ENCODE results near the gene PIGL. TPM values are rescaled to one million over a fixed set of nuclear protein-coding genes. Genes with fewer than 3 reads are reported as not detected.

The PIGL gene
- total RNA-seq, 2 donors from 2014 or later: 34.5 to 109 TPM

DNA sequence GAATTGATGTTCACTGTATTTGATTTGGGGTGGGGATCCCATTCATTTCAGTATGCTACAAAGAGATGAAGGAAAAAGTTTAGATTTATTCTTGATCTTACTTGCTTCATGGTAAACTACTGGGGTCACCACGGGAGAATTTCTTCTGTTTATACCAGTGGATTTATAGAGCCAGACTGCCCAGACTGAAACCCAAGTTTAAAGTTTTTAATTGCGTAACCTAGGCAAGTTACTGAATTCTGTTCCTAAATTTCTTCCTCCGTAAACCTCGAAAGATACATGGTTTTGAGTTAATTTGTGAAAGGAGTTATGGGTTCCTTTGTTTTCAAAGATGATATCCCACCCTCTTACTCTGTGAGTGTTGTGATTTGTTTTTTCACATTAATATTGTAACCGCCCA is 26.4 kb downstream of the PIGL start:
- no peak for TF ChIP-seq CTCF (IDR thresholded peaks at IDR 0.05)
- no peak for TF ChIP-seq POLR2A (IDR thresholded peaks at IDR 0.05)
- H3K36me3 ChIP-seq (replicated peaks in 1 of 2; ENCODE audit: insufficient read depth in 1 of 2, low read depth in 2 of 2): no peaks in the 10 kb centered on the region
- H3K9me3 ChIP-seq: no peaks in the 10 kb centered on the region
- ATAC-seq: no peak
- intact Hi-C loops (cut with DNase I): no loop called here
- no peak overlapping the region for H3K27ac ChIP-seq
- H3K4me1 ChIP-seq: no peaks in the 10 kb centered on the region
- no peak for DNase-seq
- no peaks in the 10 kb centered on the region for H3K27me3 ChIP-seq
- WGBS, 2 donors: 88 to 91% methylated on average over 5 of the region's 5 CpGs
- H3K4me3 ChIP-seq: no peak overlapping the region

- intact Hi-C loops (cut with DNase I): no loop called here
- TF ChIP-seq POLR2A (IDR thresholded peaks at IDR 0.05) (no peak), CTCF (IDR thresholded peaks at IDR 0.05) (no peak)
- WGBS, 2 donors: 79 to 87% methylated on average over 8 to 9 of the region's 9 CpGs
These were observed 27.0 kb downstream of the PIGL start for GRCh38 chr17:16243801-16244567.

GRCh38 chr17:16247586-16247984 is 30.6 kb downstream of the PIGL start:
- DNase-seq (no peak), ATAC-seq (no peak)
- H3K27ac ChIP-seq: no peak overlapping the region
- H3K9me3 ChIP-seq: no peaks in the 10 kb centered on the region
- no peaks in the 10 kb centered on the region for H3K27me3 ChIP-seq
- TF ChIP-seq CTCF (IDR thresholded peaks at IDR 0.05) (no peak), POLR2A (IDR thresholded peaks at IDR 0.05) (no peak)
- H3K4me1 ChIP-seq: peaks cover 11% of the 10 kb centered on the region
- no peaks in the 10 kb centered on the region for H3K36me3 ChIP-seq (replicated peaks in 1 of 2; ENCODE audit: insufficient read depth in 1 of 2, low read depth in 2 of 2)
- 77 to 94% methylated on average over 7 of the region's 7 CpGs for WGBS, 2 donors
- no peak overlapping the region for H3K4me3 ChIP-seq
- intact Hi-C loops (cut with DNase I): no loop called here

More at GRCh38 chr17:16243801-16244567, 27.0 kb downstream of the PIGL start:
- DNase-seq (no peak), ATAC-seq (no peak)
- Histone ChIP-seq H3K4me1 (no peaks in the 10 kb centered on the region), H3K27ac (no peak overlapping the region), H3K36me3 (replicated peaks in 1 of 2; ENCODE audit: insufficient read depth in 1 of 2, low read depth in 2 of 2) (no peaks in the 10 kb centered on the region), H3K9me3 (no peaks in the 10 kb centered on the region), H3K4me3 (no peak overlapping the region), H3K27me3 (no peaks in the 10 kb centered on the region)

GRCh38 chr17:16250635-16251034 is 33.6 kb downstream of the PIGL start:
- 65 to 74% methylated on average over 1 of the region's 1 CpG for WGBS, 2 donors
- intact Hi-C loops (cut with DNase I): no loop called here
- no peaks in the 10 kb centered on the region for H3K27me3 ChIP-seq
- H3K4me3 ChIP-seq: no peak overlapping the region
- no peak for TF ChIP-seq CTCF (IDR thresholded peaks at IDR 0.05)
- TF ChIP-seq POLR2A (IDR thresholded peaks at IDR 0.05): no peak
- peak; percentile 54 for ATAC-seq
- H3K4me1 ChIP-seq: peaks cover 27% of the 10 kb centered on the region
- H3K27ac ChIP-seq: no peak overlapping the region
- peak in 3 of 4 donors; percentile 16 to 23 (median 20) for DNase-seq
- no peaks in the 10 kb centered on the region for H3K36me3 ChIP-seq (replicated peaks in 1 of 2; ENCODE audit: insufficient read depth in 1 of 2, low read depth in 2 of 2)
- H3K9me3 ChIP-seq: no peaks in the 10 kb centered on the region

GRCh38 chr17:16251043-16251442 is 34.0 kb downstream of the PIGL start:
- Histone ChIP-seq H3K4me1 (peaks cover 30% of the 10 kb centered on the region), H3K4me3 (no peak overlapping the region), H3K27me3 (no peaks in the 10 kb centered on the region), H3K36me3 (replicated peaks in 1 of 2; ENCODE audit: insufficient read depth in 1 of 2, low read depth in 2 of 2) (no peaks in the 10 kb centered on the region), H3K9me3 (no peaks in the 10 kb centered on the region), H3K27ac (no peak overlapping the region)
- DNase-seq: no peak
- TF ChIP-seq POLR2A (IDR thresholded peaks at IDR 0.05) (no peak), CTCF (IDR thresholded peaks at IDR 0.05) (no peak)
- WGBS, 2 donors: 76 to 82% methylated on average over 6 of the region's 6 CpGs
- intact Hi-C loops (cut with DNase I): no loop called here
- ATAC-seq: no peak

Measured in body of pancreas (tissue), 4 donors.